Endothelial cell of umbilical vein (primary cell): ENCODE results near the gene UBC. TPM values are rescaled to one million over a fixed set of nuclear protein-coding genes. Genes with fewer than 3 reads are reported as not detected.

ENCODE experiments used
- BruUV-seq: library from RNA; stranded (reverse); fragments of 400-500 nt; replicated peaks from 2 replicates; lab custom pipeline; 2021; lab: Mats Ljungman, UMichigan
- CTCF ChIA-PET: fragments of 300-600, 350-600 bp; sonication (Branson Sonifier 250); formaldehyde crosslinking; loops from one replicate; lab custom pipeline; 2021; ENCODE audit warnings: antibody characterized with exemption, inconsistent platforms; lab: Charles Lee
- POLR2A ChIA-PET: fragments of 300-600, 350-600 bp; sonication (Branson Sonifier 250); formaldehyde crosslinking; loops from one replicate; lab custom pipeline; 2021; ENCODE audit warnings: antibody characterized with exemption, inconsistent platforms; lab: Charles Lee
- DNase-seq: peaks from one replicate; pipeline ENCODE4 v3.0.0-alpha.2; 2011; ENCODE audit warnings: low read depth, low spot score
- FAIRE-seq: peaks from 2 replicates; lab custom pipeline; 2011; peaks lifted over from hg19 to GRCh38; lab: Jason Lieb, UNC
- H2AFZ ChIP-seq: 2 replicates; pipeline ENCODE4 v1.6.0; 2012; ENCODE audit warnings: low read depth, low read length, control low read depth, inconsistent platforms
- H3K27ac ChIP-seq: 2 replicates; pipeline ENCODE4 v1.5.1; 2011; ENCODE audit warnings: low read depth, mild to moderate bottlenecking, control low read depth, low read length, moderate library complexity; ENCODE audit not compliant: insufficient read depth
- H3K27me3 ChIP-seq, 2 experiments: 2 replicates each; pipeline versions ENCODE4 v1.6.0 to v1.6.1; 2011; ENCODE audit warnings: low read length in 2 of 2, mixed read lengths in 1 of 2; ENCODE audit not compliant: control insufficient read depth in 2 of 2, insufficient read depth in 2 of 2
- H3K36me3 ChIP-seq, 2 experiments: 2 replicates in 1 of 2; 3 replicates in 1 of 2; pipeline ENCODE4 v1.5.1; 2011; ENCODE audit warnings: low read length in 2 of 2, mild to moderate bottlenecking in 1 of 2, moderate library complexity in 1 of 2; ENCODE audit not compliant: control insufficient read depth in 2 of 2, insufficient read depth in 2 of 2; ENCODE audit errors: extremely low read depth in 1 of 2
- H3K4me1 ChIP-seq: 3 replicates; pipeline ENCODE4 v1.5.1; 2011; ENCODE audit warnings: mild to moderate bottlenecking, low read length; ENCODE audit not compliant: control insufficient read depth, insufficient read depth; ENCODE audit errors: extremely low read depth
- H3K4me2 ChIP-seq: 2 replicates; pipeline ENCODE4 v1.6.1; 2011; ENCODE audit warnings: low read length, control low read depth, mixed read lengths; ENCODE audit not compliant: insufficient read depth
- H3K4me3 ChIP-seq, 3 experiments: fragments of 200-600 bp in 1 of 3; sonication (generic), shearing (Covaris generic) in 1 of 3; replicated peaks in 1 of 3; 2 replicates each; pipeline ENCODE4 v1.5.1; 2011 to 2016; ENCODE audit warnings: control low read depth in 3 of 3, low read length in 3 of 3, mild to moderate bottlenecking in 2 of 3, inconsistent platforms in 1 of 3, low read depth in 1 of 3, moderate library complexity in 1 of 3; ENCODE audit not compliant: insufficient read depth in 1 of 3
- H3K79me2 ChIP-seq: 2 replicates; pipeline ENCODE4 v1.6.0; 2012; ENCODE audit warnings: low read length, inconsistent platforms; ENCODE audit not compliant: control insufficient read depth, insufficient read depth
- H3K9ac ChIP-seq: replicated peaks from 2 replicates; pipeline ENCODE3; 2011; ENCODE audit warnings: low read length, control low read depth; ENCODE audit not compliant: insufficient read depth; ENCODE audit errors: extremely low read depth
- H3K9me1 ChIP-seq: replicated peaks from 3 replicates; pipeline ENCODE4 v1.6.0; 2011; ENCODE audit warnings: mild to moderate bottlenecking, low read length; ENCODE audit not compliant: control insufficient read depth, insufficient read depth; ENCODE audit errors: extremely low read depth
- H3K9me3 ChIP-seq: replicated peaks from 2 replicates; pipeline ENCODE4 v1.5.1; 2012; ENCODE audit warnings: low read length, inconsistent platforms; ENCODE audit not compliant: control insufficient read depth, insufficient read depth
- H4K20me1 ChIP-seq: replicated peaks from 2 replicates; pipeline ENCODE3; 2011; ENCODE audit warnings: mild to moderate bottlenecking, low read length; ENCODE audit not compliant: control insufficient read depth, insufficient read depth; ENCODE audit errors: extremely low read depth
- FOS ChIP-seq: IDR thresholded peaks from 2 replicates; pipeline ENCODE4 v1.6.1; 2011; ENCODE audit warnings: mild to moderate bottlenecking, low read length, moderate library complexity, borderline replicate concordance; ENCODE audit not compliant: insufficient read depth
- MYC ChIP-seq: IDR thresholded peaks from one replicate; pipeline ENCODE4 v1.6.1; 2011; ENCODE audit warnings: mild to moderate bottlenecking, low read depth, low read length
- dilution Hi-C: fragments of 300-500 bp; cut with MboI; formaldehyde crosslinking; loops from one replicate; pipeline ENCODE4 v1.15.0; 2019; ENCODE audit warnings: low sequenced_read_pairs; ENCODE audit not compliant: extremely low pct_ligation_motif_present
- intact Hi-C: fragments of 100-400 bp; cut with micrococcal nuclease; formaldehyde crosslinking; loops from one replicate; pipeline ENCODE4 v1.10.0; 2022
- polyA plus RNA-seq, 4 experiments: library from polyadenylated mRNA; depleted of rRNA in 3 of 4; stranded (reverse) in 3 of 4; unstranded in 1 of 4; fragments of >200 nt; gene quantifications; 2 replicates each; pipeline versions ENCODE4 v1.2.1 to v1.2.3, GENCODE V29; 2011 to 2012; ENCODE audit warnings: missing spikeins in 1 of 4
- total RNA-seq: library from RNA; stranded (reverse); gene quantifications from 2 replicates; pipeline ENCODE4 v1.2.3, GENCODE V29; 2021
- TF ChIP-seq, protein P1 (sequence below), 2 donors: IDR thresholded peaks; 1 replicate in 1 of 2; 2 replicates in 1 of 2; pipeline ENCODE4 v1.5.1; 2011; ENCODE audit warnings: low read length in 2 of 2, mild to moderate bottlenecking in 2 of 2, moderate library complexity in 2 of 2, control low read depth in 1 of 2, inconsistent platforms in 1 of 2, low read depth in 1 of 2; ENCODE audit not compliant: insufficient read depth in 1 of 2; ENCODE audit errors: extremely low read depth in 1 of 2

The UBC gene
- total and polyA plus RNA-seq, 2 donors (not counting 3 experiments of a cell fraction or from before 2014, with no cell fraction given): 875 to 1,305 TPM

DNA sequence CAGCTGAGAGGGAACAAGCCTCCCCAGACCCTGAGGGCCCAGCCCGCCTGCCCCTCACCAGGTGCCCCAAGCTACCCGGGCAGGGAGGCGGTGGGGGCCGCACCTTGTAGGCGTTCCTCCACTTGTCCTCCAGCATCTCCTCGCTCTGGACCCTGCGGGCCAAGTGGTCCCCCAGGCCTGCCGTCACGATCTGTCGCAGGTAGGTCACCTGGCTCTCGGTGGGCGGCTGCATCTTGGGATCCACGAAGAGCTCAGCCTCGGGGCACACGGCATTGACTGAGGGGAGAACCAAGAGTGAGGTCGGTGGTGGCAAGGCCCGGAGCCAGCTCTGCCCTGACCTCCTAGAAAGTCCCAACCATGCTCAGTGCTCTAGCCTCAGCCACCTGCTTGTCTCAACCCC, 37.8 kb upstream of the UBC start:
- no peak overlapping the region for H3K27ac ChIP-seq
- no peak for TF ChIP-seq FOS
- TF ChIP-seq MYC: no peak
- TF ChIP-seq, protein P1, sequence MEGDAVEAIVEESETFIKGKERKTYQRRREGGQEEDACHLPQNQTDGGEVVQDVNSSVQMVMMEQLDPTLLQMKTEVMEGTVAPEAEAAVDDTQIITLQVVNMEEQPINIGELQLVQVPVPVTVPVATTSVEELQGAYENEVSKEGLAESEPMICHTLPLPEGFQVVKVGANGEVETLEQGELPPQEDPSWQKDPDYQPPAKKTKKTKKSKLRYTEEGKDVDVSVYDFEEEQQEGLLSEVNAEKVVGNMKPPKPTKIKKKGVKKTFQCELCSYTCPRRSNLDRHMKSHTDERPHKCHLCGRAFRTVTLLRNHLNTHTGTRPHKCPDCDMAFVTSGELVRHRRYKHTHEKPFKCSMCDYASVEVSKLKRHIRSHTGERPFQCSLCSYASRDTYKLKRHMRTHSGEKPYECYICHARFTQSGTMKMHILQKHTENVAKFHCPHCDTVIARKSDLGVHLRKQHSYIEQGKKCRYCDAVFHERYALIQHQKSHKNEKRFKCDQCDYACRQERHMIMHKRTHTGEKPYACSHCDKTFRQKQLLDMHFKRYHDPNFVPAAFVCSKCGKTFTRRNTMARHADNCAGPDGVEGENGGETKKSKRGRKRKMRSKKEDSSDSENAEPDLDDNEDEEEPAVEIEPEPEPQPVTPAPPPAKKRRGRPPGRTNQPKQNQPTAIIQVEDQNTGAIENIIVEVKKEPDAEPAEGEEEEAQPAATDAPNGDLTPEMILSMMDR (IDR thresholded peaks at IDR 0.05; ENCODE audit: extremely low read depth in 1 of 2, insufficient read depth in 1 of 2, low read depth in 1 of 2, low read length in 2 of 2): no peak
- ChIA-PET POLR2A (interaction anchor here (0.5 kb wide), 1 partner anchor 8 kb away, joined by 4 read pairs; no protein-coding TSS in a partner anchor), CTCF (interaction anchor here (1.3 to 2.5 kb wide), 2 partner anchors 12 to 46 kb away, joined by 3 to 11 read pairs; no protein-coding TSS in a partner anchor)
- H3K36me3 ChIP-seq: peaks cover 11 to 24% of the 10 kb centered on the region in 2 experiments
- no TSS peak for BruUV-seq
- no peak overlapping the region for H3K4me3 ChIP-seq
- H3K9me1 ChIP-seq: no peaks in the 10 kb centered on the region
- no peaks in the 10 kb centered on the region for H3K9me3 ChIP-seq
- dilution Hi-C loops (no loop called here), intact Hi-C loops (no loop called here)
- H3K4me2 ChIP-seq: no peak overlapping the region
- H3K79me2 ChIP-seq: no peaks in the 10 kb centered on the region
- no peak overlapping the region for H3K9ac ChIP-seq
- no peaks in the 10 kb centered on the region for H4K20me1 ChIP-seq
- DNase-seq: no peak
- no peak for FAIRE-seq
- no peak overlapping the region for H2AFZ ChIP-seq
- no peaks in the 10 kb centered on the region for H3K27me3 ChIP-seq
- no peaks in the 10 kb centered on the region for H3K4me1 ChIP-seq
